NCI-H146 (cell line): ENCODE measurements around the gene CCDC92B.

ENCODE experiments used
- DNase-seq: peaks from one replicate; lab custom pipeline; 2025; lab: John Stamatoyannopoulos, UW

CCDC92B gene

DNA sequence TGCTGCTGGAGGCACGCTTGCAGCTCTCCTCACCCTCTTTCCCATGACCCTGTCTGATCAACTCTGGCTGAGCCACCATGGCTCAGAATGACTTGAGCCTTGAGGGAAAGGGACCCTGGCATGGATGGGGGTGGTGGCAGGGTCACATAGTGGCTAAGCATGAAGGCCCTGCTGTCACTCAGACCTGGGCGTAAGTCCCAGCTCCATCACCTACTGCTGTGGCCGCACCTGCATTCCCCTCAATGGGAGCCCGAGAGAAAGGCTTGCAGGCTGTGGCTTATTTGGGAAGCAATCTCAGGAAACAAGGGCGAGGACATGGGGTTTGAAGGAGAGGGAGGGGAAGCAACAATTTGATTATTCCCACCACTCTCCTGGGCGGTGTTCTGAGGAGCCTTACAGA, 29.0 kb upstream of the CCDC92B start:
- DNase-seq = no peak

DNA sequence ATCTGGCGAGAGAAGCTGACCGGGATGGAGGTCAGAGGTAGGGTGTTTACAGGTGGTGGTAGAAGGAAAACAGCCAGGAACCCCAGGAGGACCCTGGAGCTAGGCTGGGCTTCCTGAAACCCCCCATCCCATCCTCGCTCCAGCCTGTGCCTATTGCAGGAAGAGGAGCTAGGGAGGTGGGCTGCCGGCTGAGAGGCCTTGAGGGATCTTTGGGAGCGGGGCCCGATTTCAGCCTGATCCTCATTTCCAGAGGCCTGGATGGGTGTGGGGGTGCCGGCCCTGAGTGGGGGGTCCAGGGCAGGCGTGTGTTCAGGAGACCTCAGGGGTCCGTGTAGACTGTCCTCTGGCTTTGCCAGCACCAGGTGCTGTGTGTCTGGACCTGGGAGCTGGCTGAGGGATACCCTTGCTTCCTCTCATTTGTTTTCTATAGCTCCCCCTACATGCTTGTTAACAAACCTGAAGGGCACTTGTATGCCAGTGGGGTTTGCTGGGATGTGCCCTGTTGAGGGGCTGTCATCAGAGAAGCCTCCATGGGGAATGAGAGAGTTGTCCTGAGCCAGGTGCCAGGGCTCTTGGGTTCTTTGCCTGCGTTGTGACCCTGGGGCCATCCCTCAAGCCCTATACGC, 27.9 kb upstream of the CCDC92B start:
- DNase-seq = no peak

DNA sequence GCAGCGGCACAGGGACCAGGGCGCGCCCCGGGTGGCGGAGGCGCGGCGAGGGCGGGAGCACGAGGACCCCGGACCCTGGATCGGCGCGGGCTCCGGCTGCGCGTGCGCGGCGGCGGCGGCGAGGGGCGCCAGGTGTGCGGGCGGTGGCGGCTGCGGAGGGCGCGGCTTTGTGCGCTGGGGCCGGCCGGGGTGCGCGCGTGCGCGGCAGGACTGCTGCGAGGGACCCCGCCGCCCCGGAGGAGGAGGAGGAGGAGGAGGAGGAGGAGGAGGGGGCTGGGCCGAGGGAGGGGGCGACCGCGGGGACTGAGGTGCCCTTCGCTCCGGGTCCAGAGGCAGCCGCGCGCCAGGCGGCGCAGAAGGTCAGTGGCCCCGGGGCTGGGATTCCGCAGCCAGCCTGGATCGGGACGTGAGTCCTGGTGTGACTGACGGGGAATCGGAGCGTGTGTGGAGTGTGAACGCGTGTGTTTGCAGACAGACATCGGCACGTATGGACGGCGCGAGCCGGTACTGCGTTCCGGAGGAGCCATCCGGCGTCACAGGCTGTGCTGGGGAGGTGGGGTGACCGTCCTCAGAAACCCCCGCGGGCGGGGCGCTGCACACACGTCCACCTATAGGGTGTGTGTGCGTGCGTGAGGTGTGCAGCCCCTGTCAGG, 27.3 kb upstream of the CCDC92B start:
- DNase-seq = peak; percentile 85

DNA sequence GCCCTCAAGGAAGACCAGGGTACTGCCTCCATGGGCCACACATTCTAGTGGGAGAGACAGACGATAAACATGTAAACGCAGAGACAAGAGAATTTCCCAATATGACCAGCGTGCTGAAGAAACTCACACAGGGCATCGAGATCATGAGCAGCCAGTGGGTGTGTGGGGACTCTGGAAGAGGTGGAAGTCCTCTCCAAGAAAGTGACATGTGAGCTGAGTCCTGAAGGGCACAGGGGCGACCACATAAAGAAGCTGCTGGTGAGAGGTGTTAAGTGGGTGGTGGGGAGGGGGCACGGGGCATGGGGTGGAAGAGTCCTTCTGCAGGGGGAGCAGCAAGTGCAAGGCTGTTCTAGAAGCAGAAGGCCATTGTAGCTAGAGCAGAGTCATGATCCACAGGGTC, 25.8 kb upstream of the CCDC92B start:
- no peak for DNase-seq

DNA sequence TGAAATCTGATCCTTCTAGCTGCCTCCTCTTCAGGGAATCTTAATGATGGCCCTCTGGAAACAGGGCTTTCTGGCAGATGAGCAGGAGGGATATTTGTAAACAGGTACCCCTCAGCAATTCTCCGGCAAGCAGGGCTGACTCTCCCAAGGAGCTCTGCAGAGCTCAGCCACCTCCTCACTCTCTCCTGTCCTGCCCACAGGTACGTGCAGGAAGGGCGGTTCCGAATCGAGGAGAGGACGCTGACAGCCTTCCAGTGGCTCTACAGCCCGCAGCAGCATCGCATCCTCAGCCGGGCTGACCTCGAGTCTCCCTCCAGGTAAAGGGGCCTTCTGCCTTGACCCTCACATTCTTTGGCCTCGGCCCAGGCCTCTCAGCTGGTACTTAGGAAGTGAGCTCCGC, 20.7 kb upstream of the CCDC92B start:
- DNase-seq = no peak

DNA sequence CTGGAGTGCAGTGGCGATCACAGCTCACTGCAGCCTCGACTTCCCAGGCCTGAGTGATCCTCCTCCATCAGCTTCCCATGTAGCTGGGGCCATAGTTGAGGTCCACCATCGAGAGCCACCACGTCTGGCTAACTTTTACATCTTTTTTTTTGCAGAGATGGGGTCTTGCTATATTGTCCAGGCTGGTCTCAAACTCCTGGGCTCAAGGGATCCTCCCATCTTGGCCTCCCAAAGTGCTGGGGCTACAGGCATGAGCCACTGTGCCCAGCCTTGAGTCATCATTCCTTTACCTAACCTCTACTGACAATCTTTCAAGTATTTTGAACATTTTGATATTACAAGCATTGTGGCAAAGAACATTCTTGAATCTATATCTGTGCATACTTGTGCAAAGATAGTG, 9.4 kb upstream of the CCDC92B start:
- DNase-seq = no peak

DNA sequence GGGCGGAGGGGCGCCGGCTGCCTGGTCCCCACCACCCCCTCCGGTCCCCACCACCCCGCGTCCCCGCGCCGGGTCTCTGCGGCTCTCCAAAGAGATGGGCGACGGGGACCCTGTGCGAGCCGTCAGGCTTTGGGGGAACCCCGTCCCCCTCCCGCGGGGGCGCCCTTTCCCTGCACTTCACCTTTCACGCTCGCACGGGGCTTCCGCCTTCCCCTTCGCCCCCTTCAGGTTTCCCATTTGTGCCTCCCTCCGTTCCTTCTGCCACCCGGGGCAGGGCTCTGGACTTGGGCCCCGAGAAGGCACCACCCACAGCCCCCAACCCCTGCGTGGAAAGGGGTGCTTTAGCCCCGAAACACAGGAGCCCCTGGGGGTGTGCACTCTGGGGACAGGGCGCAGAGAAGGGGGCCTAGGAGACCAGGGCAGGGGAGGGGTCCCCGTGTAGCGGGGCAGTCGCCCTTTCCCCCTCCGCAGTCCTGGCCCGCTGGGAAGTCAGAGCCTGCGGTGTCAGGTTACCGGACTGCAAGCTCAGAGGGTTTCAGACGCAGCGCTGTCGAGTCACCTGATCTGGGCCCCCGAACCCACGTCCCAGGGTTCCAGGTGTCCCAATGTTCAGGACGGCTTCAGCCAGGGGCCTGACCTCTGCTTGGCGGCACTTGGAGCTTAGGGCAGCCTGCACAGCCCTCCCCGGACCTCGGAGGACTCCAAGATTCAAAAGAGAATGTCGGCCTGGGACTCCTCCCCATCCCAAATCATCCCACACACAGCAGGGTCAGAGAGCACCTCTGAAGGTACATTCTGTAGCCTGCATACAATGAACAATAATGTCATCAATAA, 6.7 kb upstream of the CCDC92B start:
- DNase-seq = peak; percentile 49

DNA sequence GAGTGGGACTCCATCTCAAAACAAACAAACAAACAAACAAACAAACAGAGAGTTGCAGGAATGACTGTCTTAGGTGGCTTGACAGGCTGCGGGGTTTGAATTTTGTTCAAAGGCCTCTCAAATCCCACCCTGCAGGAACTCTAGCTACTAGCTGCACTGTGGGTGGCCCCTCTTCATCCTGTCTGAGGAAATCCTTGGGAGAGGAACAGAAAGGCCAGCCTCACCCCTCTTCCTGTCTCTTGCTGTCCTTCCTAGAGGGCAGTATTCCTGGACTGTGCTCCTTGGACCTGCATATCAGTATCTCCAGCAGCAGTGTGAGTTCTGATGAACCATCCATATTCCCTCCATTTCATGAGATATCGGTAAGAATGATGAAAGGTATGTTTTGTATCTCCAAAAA, 2.0 kb upstream of the CCDC92B start:
- DNase-seq = no peak

DNA sequence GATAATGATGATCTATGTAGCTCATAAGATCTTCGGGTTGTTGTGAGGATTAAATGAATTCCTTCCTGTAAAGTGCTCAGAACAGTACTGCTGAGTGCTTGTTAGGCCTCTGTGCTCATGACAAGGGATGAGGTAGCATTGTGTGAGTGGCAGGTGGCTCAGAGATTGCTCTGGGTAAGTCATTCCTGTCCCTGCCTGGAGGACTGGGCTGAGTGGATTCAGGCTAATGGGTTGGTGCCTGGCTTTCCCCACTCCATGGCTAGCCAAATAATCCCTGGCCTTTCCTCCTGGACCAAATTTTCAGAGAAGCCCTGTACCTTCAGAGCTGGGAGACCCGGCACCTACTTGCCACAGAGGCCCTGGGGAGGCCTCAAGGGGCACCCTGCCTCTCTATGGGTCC, 1.3 kb upstream of the CCDC92B start:
- no peak for DNase-seq

DNA sequence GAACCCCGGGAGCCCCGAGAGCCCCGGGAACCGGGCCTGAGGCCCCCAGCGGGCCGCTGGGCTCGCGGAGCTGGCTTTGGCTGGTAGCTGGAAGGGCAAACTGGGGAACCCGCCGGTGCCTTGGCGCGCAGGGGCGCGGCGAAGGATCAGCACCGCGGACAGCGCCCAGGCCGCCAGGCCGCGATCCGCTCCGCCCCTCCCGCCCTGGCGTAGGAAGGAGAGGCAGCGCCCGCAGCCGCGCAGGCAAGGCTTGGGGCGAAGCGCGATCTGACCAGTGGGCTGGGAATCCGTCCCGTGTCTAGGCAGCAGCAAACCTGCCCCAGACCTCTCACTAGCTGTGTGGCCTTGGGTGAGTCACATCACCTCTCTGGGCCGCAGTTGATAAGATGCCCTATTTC, 331 bp upstream of the CCDC92B start:
- peak; percentile 81 for DNase-seq

DNA sequence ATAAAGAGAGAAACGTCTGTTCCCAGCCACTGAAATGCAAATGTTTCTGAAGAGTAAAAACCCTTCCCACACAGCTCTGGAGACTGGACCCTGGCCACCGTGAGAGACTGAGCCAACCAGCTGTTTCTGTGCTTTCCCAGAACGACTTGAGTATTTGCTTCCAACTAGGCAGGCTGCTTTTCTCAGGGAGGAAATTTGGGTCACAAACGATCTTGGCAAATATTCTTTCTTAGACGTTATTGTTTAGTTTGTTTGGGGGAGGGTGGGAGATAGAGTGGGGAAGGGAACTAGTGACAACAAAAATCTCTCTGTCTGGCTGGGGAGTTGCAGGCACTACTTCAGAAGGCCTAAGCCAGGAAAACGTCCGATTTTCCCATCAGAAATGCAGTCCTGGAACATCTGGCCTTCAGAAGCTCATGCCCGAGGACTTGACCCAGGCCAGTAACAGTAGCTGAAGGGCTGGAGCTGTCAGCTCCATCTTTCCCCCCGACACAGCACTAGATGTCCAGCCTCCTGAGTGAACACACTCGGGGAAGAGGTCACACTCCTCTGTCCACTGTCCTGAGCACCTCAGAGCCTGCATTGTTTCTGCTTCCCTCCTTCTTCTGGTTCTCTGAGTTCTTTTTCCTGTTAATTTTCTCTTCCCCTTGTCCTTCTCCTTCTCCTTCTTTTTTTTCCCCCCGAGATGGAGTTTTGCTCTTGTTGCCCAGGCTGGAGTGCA, 4.0 kb downstream of the CCDC92B start:
- no peak for DNase-seq

DNA sequence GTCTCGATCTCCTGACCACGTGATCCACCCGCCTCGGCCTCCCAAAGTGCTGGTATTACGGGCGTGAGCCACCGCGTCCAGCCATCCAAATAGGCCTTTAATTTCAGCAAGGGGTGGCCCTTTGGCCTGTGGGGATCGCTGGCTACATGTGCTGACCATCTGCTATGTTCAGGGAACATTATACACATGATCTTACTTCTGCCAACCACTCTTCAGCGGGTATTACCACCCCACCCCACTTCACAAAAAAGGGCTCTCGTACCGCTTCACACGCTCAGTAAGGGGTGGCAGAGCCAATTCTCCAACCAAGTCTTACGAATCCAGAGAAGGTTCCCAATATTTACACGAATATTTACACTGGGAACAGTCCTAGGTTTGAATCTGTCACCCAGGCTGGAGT, 11.8 kb downstream of the CCDC92B start:
- DNase-seq = no peak

DNA sequence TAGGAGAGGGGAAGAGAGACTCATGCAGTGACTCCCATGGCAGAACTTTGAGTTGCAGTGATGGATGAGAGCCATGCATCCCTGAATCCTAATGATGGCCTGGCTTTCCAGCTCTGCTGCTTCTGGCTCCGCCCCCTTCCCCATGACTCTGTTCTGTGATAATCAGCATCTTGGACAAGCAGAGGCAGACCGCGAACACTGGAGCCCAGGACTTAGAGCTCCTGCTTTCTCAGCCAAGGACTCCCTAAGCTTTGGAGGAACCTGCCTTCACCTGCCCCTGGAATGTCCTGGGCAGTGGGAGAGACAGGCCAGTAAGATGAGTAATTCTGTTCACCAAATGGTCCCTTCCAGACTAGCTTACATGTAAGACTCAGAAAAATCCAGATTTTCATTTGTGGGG, 12.5 kb downstream of the CCDC92B start:
- DNase-seq = no peak

DNA sequence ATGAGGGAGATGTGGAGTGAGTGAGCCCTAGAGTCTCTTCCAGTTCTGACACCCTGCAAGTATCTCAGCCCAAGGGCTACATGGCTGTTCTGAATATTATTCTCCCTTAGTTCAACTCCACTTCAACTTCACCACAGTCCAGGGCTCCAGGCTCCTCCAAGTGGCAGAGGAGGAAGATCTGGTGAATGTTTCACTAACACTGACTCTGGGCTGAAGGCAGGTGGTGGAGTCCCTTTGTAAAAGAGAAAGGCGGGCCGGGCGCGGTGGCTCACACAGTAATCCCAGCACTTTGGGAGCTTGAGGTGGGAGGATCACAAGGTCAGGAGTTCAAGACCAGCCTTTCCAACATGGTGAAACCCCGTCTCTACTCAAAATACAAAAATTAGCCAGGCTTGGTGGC, 13.6 kb downstream of the CCDC92B start:
- no peak for DNase-seq

DNA sequence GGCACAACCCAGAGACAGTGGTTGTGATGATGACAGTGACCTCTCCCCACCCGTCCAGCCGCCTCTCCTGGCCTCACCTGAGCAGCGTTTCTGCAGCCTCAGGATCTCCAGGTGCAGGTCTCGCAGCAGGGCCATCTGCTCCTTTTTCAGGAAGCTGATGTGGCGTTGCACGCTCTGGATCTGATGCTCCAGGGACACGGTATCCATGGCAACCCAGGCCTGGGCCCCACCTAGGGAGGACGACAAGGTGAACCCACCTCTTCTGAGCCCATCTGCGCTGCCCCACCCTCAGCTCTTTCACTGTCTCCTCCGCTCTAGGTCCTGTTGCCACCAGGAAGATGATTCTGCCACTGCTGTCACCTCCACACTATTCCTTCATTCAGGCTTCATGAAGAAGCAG, 14.5 kb downstream of the CCDC92B start:
- DNase-seq = no peak

DNA sequence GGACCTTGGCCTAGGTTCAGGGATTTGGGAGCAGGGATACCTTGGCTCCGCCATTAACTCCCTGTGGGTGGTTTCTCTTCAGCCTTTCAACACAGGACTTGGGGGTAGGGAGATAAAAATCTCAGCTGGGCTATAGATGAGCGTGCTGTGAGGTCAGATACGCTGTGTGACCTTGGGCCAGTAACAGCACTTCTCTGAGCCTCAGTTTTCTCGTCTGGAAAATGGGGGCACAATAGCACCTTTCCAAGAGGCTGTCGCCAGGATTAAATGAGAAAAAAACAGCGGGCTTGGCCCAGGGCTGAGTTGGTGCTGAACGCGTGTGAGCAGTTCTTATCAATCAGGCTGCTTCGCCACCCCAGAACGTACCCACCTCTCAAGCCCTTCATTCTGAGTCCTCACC, 17.6 kb downstream of the CCDC92B start:
- DNase-seq = no peak

DNA sequence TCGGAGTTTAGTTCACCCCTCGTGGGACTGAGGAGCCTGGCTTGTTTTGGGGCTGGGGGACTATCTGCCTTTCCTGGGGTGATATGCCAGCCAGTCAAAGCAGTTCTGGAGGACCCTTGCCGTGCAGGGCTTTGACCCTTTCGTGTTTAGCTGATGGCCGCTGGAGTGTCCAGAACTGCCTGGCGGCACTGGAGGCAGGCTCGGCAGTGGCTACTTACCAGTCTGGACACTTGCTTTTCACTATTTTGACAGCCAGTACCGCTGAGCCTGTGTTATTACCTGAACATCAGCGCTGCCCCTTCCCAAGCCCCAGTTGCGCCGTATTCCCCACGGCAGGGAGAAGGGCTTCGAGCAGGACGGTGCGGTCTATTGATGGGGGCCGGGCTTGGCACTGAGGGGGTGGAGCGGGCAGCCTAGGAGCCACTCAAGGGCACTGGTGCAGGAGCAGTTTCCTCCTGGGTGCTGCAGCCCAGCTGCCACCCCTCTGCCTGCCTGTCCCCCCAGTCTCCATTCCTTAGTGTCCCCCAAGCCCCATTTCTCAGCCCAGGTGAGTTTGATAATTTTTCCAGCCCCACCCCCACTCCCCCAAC, 18.6 kb downstream of the CCDC92B start:
- no peak for DNase-seq

DNA sequence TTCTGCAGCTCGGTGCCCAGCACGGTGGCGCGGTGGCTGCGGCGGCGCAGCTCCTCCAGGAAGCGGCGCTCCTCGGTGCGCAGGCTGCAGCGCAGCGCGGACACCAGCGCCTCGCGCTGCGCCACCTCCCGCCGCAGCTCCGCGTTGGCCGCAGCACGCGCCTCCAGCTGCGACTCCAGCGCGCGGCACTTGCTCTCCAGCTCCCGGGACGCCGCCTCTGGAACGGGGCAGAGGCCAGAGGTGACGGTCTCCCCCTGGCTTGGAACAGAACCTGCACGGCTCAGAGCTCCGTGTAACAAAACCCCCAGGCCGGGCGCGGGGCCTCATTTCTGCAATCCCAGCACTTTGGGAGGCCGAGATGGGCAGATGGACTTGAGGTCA, 24.7 kb downstream of the CCDC92B start:
- no peak for DNase-seq

DNA sequence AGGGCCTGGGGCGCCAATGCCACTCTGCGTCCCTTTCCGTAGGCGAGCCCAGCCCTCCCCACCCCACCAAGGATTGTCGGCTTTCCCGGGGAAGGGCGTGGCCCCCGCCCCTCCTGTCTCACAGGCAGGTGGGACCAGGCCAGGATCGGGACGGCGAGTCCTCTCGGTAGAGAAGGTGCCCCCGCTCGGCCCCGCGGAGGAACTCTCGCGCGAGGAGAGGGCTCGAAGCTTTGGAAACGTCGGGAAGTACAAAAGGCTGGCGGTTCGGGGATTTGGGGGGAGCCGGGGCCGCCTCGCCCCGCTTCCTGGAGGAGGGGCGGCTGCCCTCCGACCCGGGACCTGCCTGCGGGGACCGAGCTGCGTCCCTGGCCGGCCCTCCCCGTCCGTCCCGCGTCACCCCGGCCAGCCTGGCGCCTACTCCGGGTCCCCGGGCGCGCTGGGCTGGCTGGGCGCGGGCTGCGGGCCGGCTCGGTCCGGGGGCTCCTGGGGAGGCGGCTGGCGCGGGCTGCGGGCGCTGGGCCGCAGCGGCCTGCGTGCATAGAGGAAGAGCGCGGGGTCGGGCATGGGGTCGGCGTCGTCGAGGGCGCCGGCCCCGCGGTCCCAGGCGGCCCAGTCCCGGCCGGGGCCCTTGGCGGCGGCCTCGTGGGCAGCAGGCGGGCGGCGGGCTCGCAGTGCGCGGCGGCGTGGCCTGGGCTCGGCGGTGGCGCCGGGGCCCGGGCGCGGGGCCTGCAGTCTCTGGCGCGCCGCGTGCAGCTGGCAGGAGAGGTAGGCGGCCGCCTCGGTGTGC, 25.3 kb downstream of the CCDC92B start:
- DNase-seq = no peak

DNA sequence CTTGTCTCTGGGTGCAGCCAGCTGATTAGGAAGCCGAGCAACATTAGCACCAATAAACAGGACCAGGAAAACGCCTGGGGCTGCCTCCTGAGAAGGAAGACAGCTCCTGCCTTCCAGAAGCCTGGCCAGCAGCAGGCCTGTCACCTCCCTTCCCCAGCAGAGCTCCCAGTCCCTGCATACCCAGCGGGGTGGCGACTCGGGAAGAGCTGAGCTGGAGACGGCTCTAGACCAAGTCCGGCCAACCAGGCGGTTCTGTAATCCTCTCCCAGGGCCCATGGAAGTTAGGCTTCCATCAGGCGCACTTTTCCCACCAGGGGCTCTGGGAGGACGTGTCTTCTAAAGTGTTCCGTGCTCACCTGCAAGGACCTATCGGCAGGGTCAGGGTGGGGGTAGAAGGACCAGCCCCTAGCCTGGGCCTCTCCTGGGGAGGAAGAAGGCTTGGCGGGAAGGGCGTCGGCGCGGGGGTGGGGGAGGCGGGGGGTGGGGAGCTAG, 25.9 kb downstream of the CCDC92B start:
- no peak for DNase-seq

DNA sequence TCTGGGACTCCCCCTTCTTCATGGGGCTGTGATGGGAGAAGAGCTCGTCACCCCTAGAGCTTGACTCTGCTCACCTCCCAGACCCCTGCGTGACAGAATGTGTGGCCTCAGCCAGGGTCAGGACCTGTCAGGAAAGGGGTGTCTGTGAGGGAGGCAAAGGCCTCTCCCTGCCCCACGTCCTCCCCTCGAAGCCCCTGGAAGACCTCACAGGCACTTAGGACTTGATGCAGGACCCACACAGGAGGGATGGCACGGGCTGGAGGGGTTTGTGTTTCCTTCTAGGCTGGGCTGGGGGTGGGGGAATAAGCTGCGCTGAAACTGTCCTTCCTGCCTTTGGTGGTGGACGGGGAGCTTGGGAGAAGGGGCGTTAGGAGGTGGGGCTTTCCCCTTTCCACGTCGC, 26.8 kb downstream of the CCDC92B start:
- no peak for DNase-seq
